Measurements from ENCODE around the gene MAST2.

DNA sequence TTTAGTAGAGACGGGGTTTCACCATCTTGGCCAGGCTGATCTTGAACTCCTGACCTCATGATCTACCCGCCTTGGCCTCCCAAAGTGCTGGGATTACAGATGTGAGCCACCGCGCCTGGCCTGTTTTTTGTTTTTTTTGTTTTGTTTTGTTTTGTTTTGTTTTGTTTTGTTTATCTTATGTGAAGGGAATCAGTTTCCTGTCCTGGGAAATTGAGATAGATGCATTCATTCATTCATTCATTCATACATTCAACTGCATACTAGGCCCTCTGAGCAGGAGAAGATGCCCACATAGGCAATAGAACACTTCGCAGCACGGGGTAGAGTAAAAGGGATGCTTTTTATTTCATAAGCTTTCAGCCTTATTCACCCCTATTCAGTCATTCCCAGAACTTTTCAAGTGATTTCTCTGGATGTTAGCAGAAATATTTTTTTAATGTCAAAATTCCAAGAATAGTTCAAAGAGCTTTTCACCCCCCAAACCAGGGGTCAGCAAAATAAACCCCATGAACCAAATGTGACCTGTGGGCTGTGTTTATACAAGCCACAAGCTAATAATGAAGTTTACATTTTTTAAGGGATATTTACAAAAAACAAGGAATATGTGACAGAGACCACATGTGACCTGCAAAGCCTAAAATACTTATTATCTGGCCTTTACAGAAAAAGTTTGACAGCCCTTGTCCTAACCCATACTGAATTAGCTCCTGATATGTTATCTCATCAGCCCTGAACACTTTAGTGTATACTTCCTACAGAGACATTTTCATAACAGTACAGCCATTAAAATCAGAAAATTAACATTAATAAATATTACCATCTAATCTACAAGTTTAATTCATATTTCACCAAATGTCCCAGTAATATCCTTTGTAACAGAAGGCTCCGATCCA lies 127.1 kb downstream of the MAST2 start:
- TF ChIP-seq CTCF (IDR thresholded peaks at IDR 0.05) (no peak), POLR2A (IDR thresholded peaks at IDR 0.05) (no peak)

Measured in upper lobe of left lung (tissue), 4 donors.